RCC 7860 (cell line): Measurements from ENCODE around the gene MAGED1.
"Not testable (repeated sequence)": the region's sequence is repeated elsewhere in the genome, so short reads cannot be mapped to it uniquely, and the experiment has no call there.

ENCODE experiments used
- DNase-seq: peaks from one replicate; pipeline ENCODE4 v3.0.0-alpha.2; 2015; ENCODE audit warnings: low spot score
- FAIRE-seq: peaks from 2 replicates; lab custom pipeline; 2012; peaks lifted over from hg19 to GRCh38; lab: Jason Lieb, UNC

Gene MAGED1

DNA sequence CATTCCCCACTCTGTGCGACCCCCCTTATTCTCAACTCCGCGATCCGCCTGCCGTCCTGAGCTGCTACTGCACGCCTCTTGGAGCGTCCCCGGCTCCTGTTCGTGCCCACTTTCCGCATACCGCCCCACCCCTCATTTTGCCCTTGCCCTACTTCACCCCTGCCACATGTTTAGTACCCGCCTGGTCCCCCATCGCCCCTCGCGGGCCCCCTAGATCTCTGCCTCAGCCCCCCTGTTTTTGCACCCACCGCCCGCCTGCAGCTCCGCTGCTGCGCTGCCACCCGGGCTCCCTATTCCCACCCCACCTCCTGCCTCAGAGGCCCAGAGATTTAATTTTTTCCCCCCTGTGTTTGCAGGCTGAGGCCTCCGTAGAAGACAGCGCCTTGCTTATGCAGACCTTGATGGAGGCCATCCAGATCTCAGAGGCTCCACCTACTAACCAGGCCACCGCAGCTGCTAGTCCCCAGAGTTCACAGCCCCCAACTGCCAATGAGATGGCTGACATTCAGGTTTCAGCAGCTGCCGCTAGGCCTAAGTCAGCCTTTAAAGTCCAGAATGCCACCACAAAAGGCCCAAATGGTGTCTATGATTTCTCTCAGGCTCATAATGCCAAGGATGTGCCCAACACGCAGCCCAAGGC is 1.4 kb downstream of the MAGED1 start:
- no peak for FAIRE-seq
- DNase-seq = no peak

- FAIRE-seq = no peak
- no peak for DNase-seq
Measured at GRCh38 chrX:51896626-51897025, 3.2 kb downstream of the MAGED1 start.

DNA sequence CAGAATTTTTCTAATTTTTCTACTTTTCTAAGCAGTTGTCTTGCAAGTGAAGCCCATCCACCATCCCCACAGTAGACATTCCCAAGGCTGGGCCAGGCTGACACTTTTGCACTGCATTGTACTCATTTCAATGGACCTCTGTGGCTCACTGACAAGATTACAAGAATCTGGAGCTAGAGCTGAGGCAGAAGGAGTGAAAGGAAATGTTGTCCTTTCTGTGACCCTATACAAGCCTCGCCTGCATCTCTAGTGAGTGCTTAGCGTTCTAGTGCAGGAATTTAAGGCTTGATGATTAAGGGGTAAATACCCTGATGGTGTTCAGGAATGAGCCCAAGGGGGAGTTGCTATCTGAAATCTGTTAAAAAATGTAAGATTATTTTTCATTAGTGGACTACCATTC is 6.3 kb downstream of the MAGED1 start:
- no peak for DNase-seq
- no peak for FAIRE-seq

DNA sequence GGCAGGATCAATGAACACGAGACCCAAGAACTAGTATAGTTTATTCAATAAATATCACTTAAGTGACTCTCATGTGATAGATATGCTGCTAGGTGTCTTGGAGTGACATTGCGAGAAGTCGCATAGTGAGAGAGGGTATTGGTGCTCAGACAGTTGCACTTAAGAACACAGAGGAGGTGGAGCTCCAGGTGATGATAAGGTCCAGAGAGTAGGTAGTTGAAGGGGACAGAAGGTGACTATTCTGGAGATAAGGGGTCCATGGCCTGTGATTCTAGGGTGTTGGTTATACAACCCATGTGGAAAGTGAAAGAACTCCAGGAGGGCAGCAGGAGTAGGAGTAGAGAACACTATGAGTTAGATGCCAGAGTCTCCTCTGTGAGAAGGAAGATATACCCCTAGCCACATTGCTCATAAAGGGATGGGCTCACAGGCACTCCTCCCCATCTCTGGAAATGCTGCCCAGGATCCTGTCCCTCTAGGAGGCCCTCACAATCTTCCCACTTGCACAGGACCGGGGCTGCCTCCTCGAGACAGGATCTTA is 9.2 kb downstream of the MAGED1 start:
- DNase-seq (no peak), FAIRE-seq (no peak)

DNA sequence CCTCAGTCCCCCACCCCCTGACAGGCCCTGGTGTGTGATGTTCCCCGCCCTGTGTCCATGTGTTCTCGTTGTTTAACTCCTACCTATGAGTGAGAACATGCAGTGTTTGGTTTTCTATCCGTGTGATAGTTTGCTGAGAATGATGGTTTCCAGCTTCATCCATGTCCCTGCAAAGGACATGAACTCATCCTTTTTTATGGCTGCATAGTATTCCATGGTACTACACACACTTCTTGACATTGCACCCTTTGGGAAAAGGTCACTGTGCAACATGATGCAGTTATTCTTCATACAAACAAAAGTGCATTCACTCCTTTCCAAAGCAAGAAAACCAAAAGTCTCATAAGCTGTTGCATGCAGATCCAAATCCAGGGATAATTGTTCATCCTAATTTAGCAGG is 11.7 kb downstream of the MAGED1 start:
- DNase-seq, FAIRE-seq: not testable (repeated sequence)

DNA sequence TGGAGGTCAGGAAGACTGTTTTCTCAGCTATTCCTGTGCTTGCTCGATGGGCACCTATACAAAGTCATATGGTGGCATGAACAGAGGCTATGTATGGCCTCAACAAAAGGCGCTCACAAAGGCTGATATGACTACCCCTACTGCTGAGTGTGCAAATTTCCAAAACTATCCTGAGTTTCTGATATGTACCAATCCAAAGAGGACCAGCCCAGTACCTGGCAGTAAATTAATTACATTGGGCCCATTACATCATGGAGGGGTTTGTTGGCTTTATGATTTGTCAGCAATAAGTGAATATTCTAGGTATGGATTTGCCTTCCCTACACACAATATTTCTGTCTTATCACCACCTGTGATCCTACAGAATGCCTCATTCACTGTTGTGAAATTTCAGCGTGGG is 12.3 kb downstream of the MAGED1 start:
- DNase-seq = no peak
- no peak for FAIRE-seq

GRCh38 chrX:51917604-51918003 is 24.2 kb downstream of the MAGED1 start:
- no peak for DNase-seq
- no peak for FAIRE-seq

DNA sequence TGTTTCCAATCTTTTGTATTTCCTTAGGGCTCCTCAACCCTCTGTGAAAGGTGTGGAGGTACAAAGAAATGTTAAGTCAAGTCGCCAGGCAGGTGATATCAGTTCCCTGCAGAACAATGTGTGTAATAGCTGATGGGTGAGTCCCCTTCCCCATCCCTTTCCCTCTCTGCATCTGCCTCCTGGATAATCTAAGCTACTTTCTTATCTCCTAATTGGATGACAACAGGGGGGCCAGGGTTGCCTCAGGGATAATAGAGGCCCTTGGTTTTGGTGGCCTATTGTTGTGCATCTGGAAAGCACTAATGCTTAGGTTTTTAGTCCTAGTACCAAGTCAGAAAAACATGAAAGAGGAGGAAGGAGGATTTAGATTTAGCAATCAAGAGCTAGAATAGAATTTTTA is 29.1 kb downstream of the MAGED1 start:
- DNase-seq = no peak
- no peak for FAIRE-seq

GRCh38 chrX:51931566-51932150 is 38.2 kb downstream of the MAGED1 start:
- DNase-seq = no peak
- FAIRE-seq = no peak
